H1 (cell line): Measurements from ENCODE around the gene TYW1B. TPM values are rescaled to one million over a fixed set of nuclear protein-coding genes. Genes with fewer than 3 reads are reported as not detected.
"Not testable (repeated sequence)": the region's sequence is repeated elsewhere in the genome, so short reads cannot be mapped to it uniquely, and the experiment has no call there.

Experiments used
- CTCF ChIA-PET: fragments of 300-600 bp; sonication (Branson Sonifier 250); formaldehyde crosslinking; loops from one replicate; lab custom pipeline; 2021; ENCODE audit not compliant: partially characterized antibody; lab: Charles Lee
- POLR2A ChIA-PET: fragments of 300-600 bp; sonication (Branson Sonifier 250); formaldehyde crosslinking; loops from one replicate; lab custom pipeline; 2021; ENCODE audit warnings: inconsistent platforms; ENCODE audit not compliant: partially characterized antibody; lab: Charles Lee
- DNase-seq, 2 experiments: peaks; one replicate each; pipeline versions ENCODE4 v3.0.0 to v3.0.0-alpha.2; 2010 to 2022; ENCODE audit warnings: low spot score in 2 of 2, low read depth in 1 of 2, mixed read lengths in 1 of 2
- FAIRE-seq: peaks from 2 replicates; lab custom pipeline; 2011; peaks lifted over from hg19 to GRCh38; lab: Jason Lieb, UNC
- H2AFZ ChIP-seq: 2 replicates; pipeline ENCODE4 v1.8.1; 2012; ENCODE audit warnings: low read length, inconsistent platforms
- H2AK5ac ChIP-seq: 2 replicates; pipeline ENCODE4 v1.6.1; 2013; ENCODE audit warnings: low read depth, low read length
- H2BK120ac ChIP-seq: replicated peaks from 2 replicates; pipeline ENCODE3; 2013; ENCODE audit warnings: low read depth, low read length, inconsistent platforms
- H2BK12ac ChIP-seq: 2 replicates; pipeline ENCODE4 v1.6.1; 2013; ENCODE audit warnings: low read depth, low read length
- H2BK15ac ChIP-seq: 2 replicates; pipeline ENCODE4 v1.6.1; 2013; ENCODE audit warnings: low read length
- H2BK20ac ChIP-seq: 2 replicates; pipeline ENCODE4 v1.6.1; 2013; ENCODE audit warnings: low read length
- H2BK5ac ChIP-seq: 2 replicates; pipeline ENCODE4 v1.6.1; 2013; ENCODE audit warnings: low read depth, low read length
- H3K14ac ChIP-seq: 2 replicates; pipeline ENCODE4 v1.6.1; 2013; ENCODE audit warnings: inconsistent platforms; ENCODE audit not compliant: insufficient read length
- H3K18ac ChIP-seq: 2 replicates; pipeline ENCODE4 v1.6.1; 2013; ENCODE audit warnings: low read length; ENCODE audit errors: extremely low read depth
- H3K23ac ChIP-seq: 2 replicates; pipeline ENCODE4 v1.6.1; 2013; ENCODE audit warnings: inconsistent platforms; ENCODE audit not compliant: insufficient read length
- H3K23me2 ChIP-seq: 2 replicates; pipeline ENCODE4 v1.6.1; 2013; ENCODE audit warnings: low read depth, low read length
- H3K27ac ChIP-seq: 2 replicates; pipeline ENCODE4 v1.6.1; 2011; ENCODE audit warnings: low read depth, low read length, inconsistent platforms
- H3K27me3 ChIP-seq, 4 experiments: replicated peaks in 1 of 4; 1 replicate in 1 of 4; 2 replicates in 3 of 4; pipeline versions ENCODE4 v1.6.1 to v1.8.1; 2011 to 2013; ENCODE audit warnings: low read length in 3 of 4, mild to moderate bottlenecking in 3 of 4, inconsistent platforms in 2 of 4, mixed read lengths in 2 of 4, moderate library complexity in 1 of 4; ENCODE audit not compliant: control insufficient read depth in 3 of 4, insufficient read depth in 3 of 4; ENCODE audit errors: extremely low read depth in 1 of 4
- H3K36me3 ChIP-seq, 4 experiments: 2 replicates each; pipeline versions ENCODE4 v1.6.1 to v1.8.1; 2011 to 2013; ENCODE audit warnings: mild to moderate bottlenecking in 4 of 4, low read length in 3 of 4, moderate library complexity in 2 of 4, control low read depth in 1 of 4, inconsistent platforms in 1 of 4; ENCODE audit not compliant: insufficient read depth in 4 of 4, control insufficient read depth in 2 of 4
- H3K4ac ChIP-seq: replicated peaks from 2 replicates; pipeline ENCODE3; 2013; ENCODE audit warnings: low read length, low read depth, mixed read lengths, inconsistent platforms; ENCODE audit not compliant: insufficient read length
- H3K4me1 ChIP-seq, 4 experiments: replicated peaks in 1 of 4; 1 replicate in 1 of 4; 2 replicates in 3 of 4; pipeline versions ENCODE4 v1.6.1 to v1.8.1; 2011 to 2013; ENCODE audit warnings: low read length in 3 of 4, inconsistent platforms in 2 of 4, mixed read lengths in 1 of 4; ENCODE audit not compliant: insufficient read depth in 4 of 4, control insufficient read depth in 3 of 4
- H3K4me2 ChIP-seq, 2 experiments: 2 replicates each; pipeline versions ENCODE4 v1.6.1 to v1.8.1; 2011 to 2013; ENCODE audit warnings: low read depth in 2 of 2, low read length in 2 of 2, control low read depth in 1 of 2, inconsistent platforms in 1 of 2, mild to moderate bottlenecking in 1 of 2; ENCODE audit not compliant: insufficient read depth in 1 of 2
- H3K4me3 ChIP-seq, 4 experiments: fragments of 200-600, 300-600 bp in 1 of 4; sonication (generic), shearing (Covaris generic), sonication (Bioruptor Twin) in 1 of 4; 2 replicates each; pipeline versions ENCODE4 v1.5.1 to v1.8.1; 2011 to 2016; ENCODE audit warnings: low read length in 4 of 4, low read depth in 3 of 4, control low read depth in 2 of 4, inconsistent platforms in 2 of 4, mild to moderate bottlenecking in 2 of 4, mixed read lengths in 1 of 4, moderate library complexity in 1 of 4; ENCODE audit not compliant: insufficient read depth in 2 of 4; ENCODE audit errors: extremely low read depth in 1 of 4
- H3K56ac ChIP-seq: replicated peaks from 2 replicates; pipeline ENCODE3; 2013; ENCODE audit warnings: low read depth, mild to moderate bottlenecking, mixed read lengths, low read length, inconsistent platforms; ENCODE audit not compliant: insufficient read length
- H3K79me1 ChIP-seq: 2 replicates; pipeline ENCODE4 v1.6.1; 2013; ENCODE audit warnings: low read depth, low read length, control low read depth
- H3K79me2 ChIP-seq, 2 experiments: 2 replicates each; pipeline versions ENCODE4 v1.6.1 to v1.8.1; 2012 to 2013; ENCODE audit warnings: low read length in 2 of 2, mild to moderate bottlenecking in 2 of 2, inconsistent platforms in 1 of 2; ENCODE audit not compliant: insufficient read depth in 2 of 2, control insufficient read depth in 1 of 2
- H3K9ac ChIP-seq, 4 experiments: replicated peaks in 1 of 4; 1 replicate in 1 of 4; 2 replicates in 3 of 4; pipeline versions ENCODE4 v1.6.1 to v1.8.1; 2011 to 2013; ENCODE audit warnings: low read depth in 3 of 4, low read length in 3 of 4, control low read depth in 2 of 4, mild to moderate bottlenecking in 2 of 4, moderate library complexity in 2 of 4, inconsistent platforms in 1 of 4; ENCODE audit errors: extremely low read depth in 1 of 4
- H3K9me3 ChIP-seq, 2 experiments: 2 replicates each; pipeline versions ENCODE4 v1.6.1 to v1.8.1; 2012 to 2013; ENCODE audit warnings: mild to moderate bottlenecking in 2 of 2, moderate library complexity in 2 of 2, control low read depth in 1 of 2, inconsistent platforms in 1 of 2, low read depth in 1 of 2, low read length in 1 of 2, mixed read lengths in 1 of 2; ENCODE audit not compliant: insufficient read depth in 2 of 2
- H4K20me1 ChIP-seq, 2 experiments: replicated peaks in 1 of 2; 2 replicates each; pipeline versions ENCODE3 to v1.8.1; 2011 to 2013; ENCODE audit warnings: inconsistent platforms in 2 of 2, low read length in 2 of 2, mild to moderate bottlenecking in 1 of 2; ENCODE audit not compliant: insufficient read depth in 2 of 2, control insufficient read depth in 1 of 2
- H4K5ac ChIP-seq: 2 replicates; pipeline ENCODE4 v1.6.1; 2013; ENCODE audit warnings: low read length, low read depth, mixed read lengths, inconsistent platforms; ENCODE audit not compliant: insufficient read length
- H4K8ac ChIP-seq: 2 replicates; pipeline ENCODE4 v1.8.0; 2013; ENCODE audit warnings: mild to moderate bottlenecking, moderate library complexity, low read length, inconsistent platforms; ENCODE audit not compliant: insufficient read depth; ENCODE audit errors: extremely low read depth
- H4K91ac ChIP-seq: replicated peaks from 2 replicates; pipeline ENCODE3; 2013; ENCODE audit warnings: low read length, mixed read lengths, inconsistent platforms; ENCODE audit not compliant: insufficient read length
- WGBS, 2 experiments: shearing (Covaris generic) in 1 of 2; methylation state at CpG; one replicate each; pipeline versions ENCODE4 v1.1.6 to v1.1.7; 2013 to 2015; ENCODE audit warnings: low lambda C conversion rate in 2 of 2, mixed read lengths in 2 of 2, inconsistent platforms in 1 of 2, low coverage in 1 of 2, missing lambda C conversion rate in 1 of 2; ENCODE audit not compliant: insufficient replicate concordance in 2 of 2, insufficient coverage in 1 of 2, insufficient read length in 1 of 2; ENCODE audit errors: extremely low coverage in 1 of 2, missing lambda C conversion rate in 1 of 2; 5-methylcytosine and 5-hydroxymethylcytosine counted together
- polyA plus RNA-seq, 7 experiments: library from polyadenylated mRNA; depleted of rRNA in 3 of 7; stranded (reverse) in 5 of 7; unstranded in 2 of 7; fragments of >200 nt in 5 of 7; fragments of 200-250 nt in 2 of 7; gene quantifications; 1 replicate in 5 of 7; 2 replicates in 1 of 7; 4 replicates in 1 of 7; pipeline versions ENCODE4 v1.2.1 to v1.2.3, GENCODE V29; 2011 to 2013; ENCODE audit warnings: missing spikeins in 2 of 7, mixed read lengths in 2 of 7
- total RNA-seq: library from RNA; stranded (reverse); fragmentation: NEBNext Ultra II Directional; extraction: Animal tissue kit (Norgen Biotek cat#: 25700); gene quantifications from 2 replicates; pipeline ENCODE4 v1.2.1, GENCODE V29; 2021

TYW1B gene
- total and polyA plus RNA-seq, 2 of the 8 experiments (the other 6 are each of a cell fraction or from before 2014, with no cell fraction given), result 6.8 to 12.6 TPM

DNA sequence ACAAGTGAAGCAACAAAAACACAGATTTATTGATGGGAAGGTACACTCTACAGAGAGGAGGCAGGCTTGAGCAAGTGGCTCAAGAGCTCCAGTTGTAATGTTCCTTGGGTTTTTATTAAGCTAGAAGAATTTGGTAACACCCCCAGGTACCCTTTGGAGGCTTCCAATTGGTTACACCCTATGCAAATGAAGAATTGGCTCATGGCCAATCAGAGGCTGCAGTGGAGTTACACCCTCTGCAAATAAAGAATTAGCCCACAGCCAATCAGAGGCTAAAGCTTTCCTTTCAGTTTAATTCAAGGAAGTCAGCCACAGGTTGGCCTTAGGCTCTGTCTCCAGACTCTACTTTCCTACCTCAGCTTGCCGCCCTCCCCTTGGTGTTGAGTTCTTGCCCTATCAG lies 10.3 kb downstream of the TYW1B start:
- H3K18ac ChIP-seq, H3K23ac ChIP-seq, H3K36me3 ChIP-seq, H3K27ac ChIP-seq, FAIRE-seq, H2BK120ac ChIP-seq, H2AK5ac ChIP-seq, H3K4me3 ChIP-seq, H4K5ac ChIP-seq, H2BK5ac ChIP-seq, H4K8ac ChIP-seq, H4K20me1 ChIP-seq, H3K4me2 ChIP-seq, H2AFZ ChIP-seq, H2BK20ac ChIP-seq, H3K4ac ChIP-seq, H2BK15ac ChIP-seq, H3K14ac ChIP-seq, H3K23me2 ChIP-seq, H3K27me3 ChIP-seq, DNase-seq, H3K9ac ChIP-seq, H3K4me1 ChIP-seq, H4K91ac ChIP-seq, H3K9me3 ChIP-seq, H2BK12ac ChIP-seq, H3K79me1 ChIP-seq, CTCF ChIA-PET, H3K56ac ChIP-seq: not testable (repeated sequence)
- POLR2A ChIA-PET, result interaction anchor here (0.7 to 1.3 kb wide), 2 partner anchors 10 to 12 kb away, joined by 3 to 4 read pairs; partner anchors contain the start of gene TYW1B
- WGBS, 2 experiments, result 100% methylated on average over 1 of the region's 1 CpG; no CpG with 5 or more reads in 1 of the 2 experiments
- peaks cover 0 to 23% of the 10 kb centered on the region in 2 experiments; a peak in 2 of 4 replicates for H3K79me2 ChIP-seq
